ENCODE data around the gene TLCD4.

The TLCD4 gene

GRCh38 chr1:95117207-95118066 lies at the start of gene TLCD4:
TLCD4 (plus strand) TSS chr1:95117355; CDS start chr1:95143902, 26,547 bp downstream.
- 0 out of 2 replicates have a peak, but pooled peaks have one; percentile 9 for TF ChIP-seq CTCF (IDR thresholded peaks at IDR 0.05)

GRCh38 chr1:95067568-95067967 lies 49.6 kb upstream of the TLCD4 start:
- TF ChIP-seq CTCF (IDR thresholded peaks at IDR 0.05) = no peak

GRCh38 chr1:95068956-95069709 lies 48.0 kb upstream of the TLCD4 start:
- TF ChIP-seq CTCF (IDR thresholded peaks at IDR 0.05) = no peak

- no peak for TF ChIP-seq CTCF (IDR thresholded peaks at IDR 0.05)
These were observed 47.5 kb upstream of the TLCD4 start for GRCh38 chr1:95069710-95070093.

GRCh38 chr1:95071539-95071938 lies 45.6 kb upstream of the TLCD4 start:
- no peak for TF ChIP-seq CTCF (IDR thresholded peaks at IDR 0.05)

GRCh38 chr1:95072117-95072516 lies 45.0 kb upstream of the TLCD4 start:
- TF ChIP-seq CTCF (IDR thresholded peaks at IDR 0.05) = no peak

- no peak for TF ChIP-seq CTCF (IDR thresholded peaks at IDR 0.05)
These were observed 44.4 kb upstream of the TLCD4 start, which contains the start of gene ALG14 for GRCh38 chr1:95072532-95073419. ALG14 (minus strand) TSS chr1:95072951; CDS start chr1:95072898, 53 bp downstream.

All from LNCAP (cell line).